GM04504 (cell line): ENCODE measurements around the gene SRP68.
"Not testable (repeated sequence)": the region's sequence is repeated elsewhere in the genome, so short reads cannot be mapped to it uniquely, and the experiment has no call there.

ENCODE experiments used
- DNase-seq: peaks from one replicate; pipeline ENCODE4 v3.0.0-alpha.2; 2012; ENCODE audit warnings: low read depth

Gene SRP68

GRCh38 chr17:76089680-76090516, 17.6 kb upstream of the SRP68 start:
- DNase-seq, result no peak

GRCh38 chr17:76088868-76089576, 16.7 kb upstream of the SRP68 start:
- DNase-seq, result no peak

GRCh38 chr17:76088041-76088867, 15.9 kb upstream of the SRP68 start:
- no peak for DNase-seq

GRCh38 chr17:76087531-76087930, 15.2 kb upstream of the SRP68 start:
- DNase-seq, result no peak

GRCh38 chr17:76086384-76086783, 14.1 kb upstream of the SRP68 start:
- DNase-seq, result no peak

- no peak for DNase-seq
These were observed 13.5 kb upstream of the SRP68 start for GRCh38 chr17:76085731-76086366.

GRCh38 chr17:76085066-76085730, 12.9 kb upstream of the SRP68 start:
- DNase-seq, result no peak

GRCh38 chr17:76083536-76084182, 11.3 kb upstream of the SRP68 start:
- no peak for DNase-seq

- DNase-seq, result no peak
These were observed 10.3 kb upstream of the SRP68 start for GRCh38 chr17:76082326-76083251.

- DNase-seq, result no peak
These were observed 9.2 kb upstream of the SRP68 start for GRCh38 chr17:76081295-76082210.

- no peak for DNase-seq
These were observed 8.5 kb upstream of the SRP68 start for GRCh38 chr17:76080768-76081287.

GRCh38 chr17:76079956-76080767, 7.8 kb upstream of the SRP68 start:
- no peak for DNase-seq

- DNase-seq, result no peak
These were observed 7.2 kb upstream of the SRP68 start for GRCh38 chr17:76079535-76079955.

- no peak for DNase-seq
These were observed 6.7 kb upstream of the SRP68 start, which contains the start of gene ZACN for GRCh38 chr17:76078860-76079534. TSS of gene ZACN (plus strand) at chr17:76079182. CDS start at chr17:76079265, 83 bp downstream.

GRCh38 chr17:76078370-76078769, 6.1 kb upstream of the SRP68 start:
- not testable (repeated sequence) for DNase-seq

- no peak for DNase-seq
These were observed 5.3 kb upstream of the SRP68 start for GRCh38 chr17:76077584-76078110.
